Measurements from ENCODE around the gene ANKRD29.

Gene ANKRD29

DNA sequence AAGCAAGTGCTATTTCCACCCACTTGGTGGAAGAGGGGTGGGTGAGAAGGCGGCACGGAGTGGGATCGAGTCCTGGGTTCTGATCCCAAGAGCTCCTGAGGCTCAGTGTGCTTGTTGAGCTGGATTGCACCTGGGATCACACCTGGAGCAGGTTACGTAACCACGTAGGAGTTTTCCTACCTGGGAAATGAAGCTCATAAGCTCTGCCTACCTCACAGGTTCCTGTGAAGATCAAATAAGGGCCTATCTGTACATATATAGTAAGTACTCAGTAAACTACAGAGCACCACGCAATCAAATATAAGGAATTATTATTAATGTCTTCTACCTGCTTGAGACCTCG lies 87.4 kb downstream of the ANKRD29 start:
- H3K36me3 ChIP-seq (ENCODE audit: control insufficient read depth in 1 of 2, insufficient read depth in 2 of 2, low read length in 2 of 2), result peaks cover 5 to 26% of the 10 kb centered on the region in 2 donors
- H3K27me3 ChIP-seq (ENCODE audit: control insufficient read depth in 1 of 2, insufficient read depth in 2 of 2, low read length in 2 of 2), result no peaks in the 10 kb centered on the region
- no peak overlapping the region for H3K27ac ChIP-seq (ENCODE audit: low read depth, low read length)
- H3K4me1 ChIP-seq (ENCODE audit: control insufficient read depth in 1 of 2, insufficient read depth in 2 of 2, low read length in 2 of 2), result peaks cover 5 to 23% of the 10 kb centered on the region in 2 donors
- no peaks in the 10 kb centered on the region for H3K9me3 ChIP-seq (ENCODE audit: control insufficient read depth in 1 of 2, low read length in 2 of 2)
- no peak overlapping the region for H3K9ac ChIP-seq (ENCODE audit: low read depth in 1 of 2, low read length in 2 of 2)
- no peak overlapping the region for H3K4me3 ChIP-seq (ENCODE audit: low read depth in 1 of 2, low read length in 2 of 2)

DNA sequence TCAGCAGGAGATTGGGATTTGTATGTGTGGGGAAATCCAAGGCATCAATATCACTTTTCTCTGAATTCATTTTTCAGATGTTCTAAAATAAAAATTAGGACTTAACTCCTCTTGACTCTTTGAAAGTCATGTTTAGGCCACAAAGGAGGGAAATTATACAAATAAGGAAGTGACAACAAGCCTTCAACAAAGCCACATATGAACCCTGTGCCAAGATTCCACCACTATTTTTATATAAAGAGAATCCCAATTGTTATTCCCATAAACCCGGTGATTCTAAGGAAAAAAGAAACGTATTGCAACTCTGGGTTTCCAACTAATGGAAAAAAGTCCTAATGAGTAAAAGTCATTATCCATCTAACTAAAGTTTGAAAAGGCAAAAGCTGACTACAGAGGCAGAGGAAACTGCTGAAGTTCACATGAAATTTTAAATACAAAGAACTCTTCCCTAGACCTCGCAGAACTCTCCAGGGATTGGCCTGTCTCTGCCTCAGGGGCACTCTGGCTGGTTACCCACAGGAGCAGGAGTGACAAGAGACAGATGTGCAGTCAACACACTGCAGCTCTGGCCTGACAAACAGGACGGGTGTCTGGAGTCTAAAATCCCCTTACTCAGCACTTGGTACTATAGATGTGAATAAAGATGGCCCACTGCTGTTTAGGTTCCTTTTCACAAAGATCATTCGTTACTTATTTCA lies 88.0 kb downstream of the ANKRD29 start:
- Histone ChIP-seq H3K9ac (ENCODE audit: low read depth in 1 of 2, low read length in 2 of 2) (no peak overlapping the region), H3K36me3 (ENCODE audit: control insufficient read depth in 1 of 2, insufficient read depth in 2 of 2, low read length in 2 of 2) (peaks cover 3 to 27% of the 10 kb centered on the region in 2 donors), H3K4me3 (ENCODE audit: low read depth in 1 of 2, low read length in 2 of 2) (no peak overlapping the region), H3K27ac (ENCODE audit: low read depth, low read length) (no peak overlapping the region), H3K27me3 (ENCODE audit: control insufficient read depth in 1 of 2, insufficient read depth in 2 of 2, low read length in 2 of 2) (no peaks in the 10 kb centered on the region), H3K4me1 (ENCODE audit: control insufficient read depth in 1 of 2, insufficient read depth in 2 of 2, low read length in 2 of 2) (peaks cover 5 to 24% of the 10 kb centered on the region in 2 donors), H3K9me3 (ENCODE audit: control insufficient read depth in 1 of 2, low read length in 2 of 2) (no peaks in the 10 kb centered on the region)

DNA sequence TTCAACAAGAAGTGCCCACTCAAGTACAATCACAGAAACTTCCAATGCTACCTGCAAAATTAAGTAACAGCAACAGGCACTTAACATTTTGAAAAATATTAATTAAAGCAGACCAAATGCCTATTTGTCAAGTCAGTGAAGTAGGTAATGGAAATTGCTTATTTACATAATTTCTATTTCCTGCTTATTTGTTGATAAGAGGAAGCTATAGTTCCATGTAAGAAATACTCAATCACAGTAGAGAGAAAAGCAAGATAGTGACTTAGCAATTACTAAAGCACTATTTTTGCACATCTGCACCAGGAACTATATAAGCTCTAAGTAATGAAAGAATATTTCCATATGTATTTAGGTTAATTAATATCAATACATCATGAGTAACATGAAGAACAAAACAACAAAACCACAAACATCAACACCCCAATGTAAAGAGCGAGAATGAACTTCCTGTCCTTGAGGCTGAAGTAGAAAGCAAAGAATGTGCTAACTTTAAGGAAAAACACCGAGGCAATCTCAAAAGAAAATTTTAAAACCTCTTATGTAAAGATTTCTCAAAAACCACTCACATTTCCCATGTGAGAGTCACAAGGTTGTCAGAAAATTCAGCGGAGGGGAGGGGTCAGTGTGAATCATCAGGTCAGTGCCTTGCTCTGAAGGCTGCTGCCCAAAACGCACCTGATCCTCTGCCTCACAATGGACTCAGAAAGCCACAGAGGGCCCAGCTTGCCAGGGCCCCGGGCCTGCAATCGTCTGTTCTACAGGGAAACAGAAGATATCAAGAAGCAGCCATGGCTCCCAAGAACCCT lies 88.9 kb downstream of the ANKRD29 start:
- Histone ChIP-seq H3K27ac (ENCODE audit: low read depth, low read length) (no peak overlapping the region), H3K4me1 (ENCODE audit: control insufficient read depth in 1 of 2, insufficient read depth in 2 of 2, low read length in 2 of 2) (peaks cover 5 to 27% of the 10 kb centered on the region in 2 donors), H3K36me3 (ENCODE audit: control insufficient read depth in 1 of 2, insufficient read depth in 2 of 2, low read length in 2 of 2) (peaks cover 3 to 26% of the 10 kb centered on the region in 2 donors), H3K9me3 (ENCODE audit: control insufficient read depth in 1 of 2, low read length in 2 of 2) (no peaks in the 10 kb centered on the region), H3K4me3 (ENCODE audit: low read depth in 1 of 2, low read length in 2 of 2) (no peak overlapping the region), H3K9ac (ENCODE audit: low read depth in 1 of 2, low read length in 2 of 2) (no peak overlapping the region), H3K27me3 (ENCODE audit: control insufficient read depth in 1 of 2, insufficient read depth in 2 of 2, low read length in 2 of 2) (no peaks in the 10 kb centered on the region)

DNA sequence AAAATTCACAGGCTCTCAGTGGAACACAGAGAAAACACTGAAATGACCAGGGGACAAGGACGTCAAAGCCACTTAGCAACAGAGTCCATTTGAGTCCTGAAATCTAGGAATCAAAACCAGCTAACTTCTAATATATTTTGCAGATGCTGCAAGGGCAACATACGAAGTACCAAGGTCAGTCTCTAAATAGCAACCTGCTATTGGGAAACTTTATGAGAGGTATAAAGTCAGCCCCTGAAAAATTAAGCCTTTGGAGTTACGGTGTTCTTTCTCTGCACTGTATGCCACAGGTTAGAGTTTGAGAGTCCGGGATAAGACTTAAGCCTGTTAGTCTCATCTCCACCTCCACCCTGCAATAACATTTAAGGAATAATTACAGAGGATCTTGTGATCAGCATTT lies 89.7 kb downstream of the ANKRD29 start:
- peaks cover 8 to 32% of the 10 kb centered on the region in 2 donors for H3K36me3 ChIP-seq (ENCODE audit: control insufficient read depth in 1 of 2, insufficient read depth in 2 of 2, low read length in 2 of 2)
- no peak overlapping the region for H3K9ac ChIP-seq (ENCODE audit: low read depth in 1 of 2, low read length in 2 of 2)
- H3K4me1 ChIP-seq (ENCODE audit: control insufficient read depth in 1 of 2, insufficient read depth in 2 of 2, low read length in 2 of 2), result peaks cover 5 to 27% of the 10 kb centered on the region in 2 donors
- H3K9me3 ChIP-seq (ENCODE audit: control insufficient read depth in 1 of 2, low read length in 2 of 2), result no peaks in the 10 kb centered on the region
- H3K27ac ChIP-seq (ENCODE audit: low read depth, low read length), result no peak overlapping the region
- no peak overlapping the region for H3K4me3 ChIP-seq (ENCODE audit: low read depth in 1 of 2, low read length in 2 of 2)
- H3K27me3 ChIP-seq (ENCODE audit: control insufficient read depth in 1 of 2, insufficient read depth in 2 of 2, low read length in 2 of 2), result no peaks in the 10 kb centered on the region

DNA sequence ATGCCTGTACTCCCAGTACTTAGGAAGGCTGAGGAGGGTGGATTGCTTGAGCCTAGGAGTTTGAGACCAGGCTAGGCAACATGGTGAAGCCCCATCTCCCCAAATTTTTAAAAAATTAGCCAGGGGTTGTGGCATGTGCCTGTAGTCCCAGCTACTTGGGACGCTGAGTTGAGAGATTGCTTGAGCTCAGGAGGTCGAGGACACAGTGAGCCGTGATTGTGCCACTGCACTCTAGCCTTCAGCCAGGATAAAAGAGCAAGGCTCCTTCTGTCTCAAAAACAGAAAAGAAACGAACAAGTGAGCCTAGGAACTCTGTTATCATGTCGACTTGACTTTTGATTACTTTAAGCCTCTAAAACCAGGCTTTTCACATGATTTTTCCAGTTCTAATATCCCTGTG lies 90.1 kb downstream of the ANKRD29 start:
- no peak overlapping the region for H3K9ac ChIP-seq (ENCODE audit: low read depth in 1 of 2, low read length in 2 of 2)
- no peak overlapping the region for H3K4me3 ChIP-seq (ENCODE audit: low read depth in 1 of 2, low read length in 2 of 2)
- H3K9me3 ChIP-seq (ENCODE audit: control insufficient read depth in 1 of 2, low read length in 2 of 2), result no peaks in the 10 kb centered on the region
- H3K4me1 ChIP-seq (ENCODE audit: control insufficient read depth in 1 of 2, insufficient read depth in 2 of 2, low read length in 2 of 2), result peaks cover 5 to 27% of the 10 kb centered on the region in 2 donors
- no peak overlapping the region for H3K27ac ChIP-seq (ENCODE audit: low read depth, low read length)
- H3K36me3 ChIP-seq (ENCODE audit: control insufficient read depth in 1 of 2, insufficient read depth in 2 of 2, low read length in 2 of 2), result peaks cover 8 to 34% of the 10 kb centered on the region in 2 donors
- no peaks in the 10 kb centered on the region for H3K27me3 ChIP-seq (ENCODE audit: control insufficient read depth in 1 of 2, insufficient read depth in 2 of 2, low read length in 2 of 2)

DNA sequence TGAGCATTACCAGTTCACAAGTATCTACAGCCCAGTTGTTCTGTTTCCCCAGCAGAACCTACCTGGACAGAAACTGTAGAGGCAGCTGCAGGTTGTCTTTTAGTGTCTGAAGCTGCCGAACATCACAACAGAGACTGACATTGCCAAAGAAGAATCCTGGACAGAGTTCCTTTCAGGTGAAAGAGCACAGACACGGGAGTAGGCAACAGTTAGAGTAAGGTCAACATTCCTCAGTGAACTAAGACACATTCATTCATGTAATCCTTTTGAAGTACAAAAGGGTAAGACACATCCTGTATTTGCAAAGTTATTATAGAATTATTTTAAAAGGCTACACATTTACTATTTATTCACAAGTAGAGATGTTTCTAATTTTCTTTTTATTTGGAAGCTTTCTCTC lies 90.7 kb downstream of the ANKRD29 start:
- Histone ChIP-seq H3K27ac (ENCODE audit: low read depth, low read length) (no peak overlapping the region), H3K27me3 (ENCODE audit: control insufficient read depth in 1 of 2, insufficient read depth in 2 of 2, low read length in 2 of 2) (no peaks in the 10 kb centered on the region)

DNA sequence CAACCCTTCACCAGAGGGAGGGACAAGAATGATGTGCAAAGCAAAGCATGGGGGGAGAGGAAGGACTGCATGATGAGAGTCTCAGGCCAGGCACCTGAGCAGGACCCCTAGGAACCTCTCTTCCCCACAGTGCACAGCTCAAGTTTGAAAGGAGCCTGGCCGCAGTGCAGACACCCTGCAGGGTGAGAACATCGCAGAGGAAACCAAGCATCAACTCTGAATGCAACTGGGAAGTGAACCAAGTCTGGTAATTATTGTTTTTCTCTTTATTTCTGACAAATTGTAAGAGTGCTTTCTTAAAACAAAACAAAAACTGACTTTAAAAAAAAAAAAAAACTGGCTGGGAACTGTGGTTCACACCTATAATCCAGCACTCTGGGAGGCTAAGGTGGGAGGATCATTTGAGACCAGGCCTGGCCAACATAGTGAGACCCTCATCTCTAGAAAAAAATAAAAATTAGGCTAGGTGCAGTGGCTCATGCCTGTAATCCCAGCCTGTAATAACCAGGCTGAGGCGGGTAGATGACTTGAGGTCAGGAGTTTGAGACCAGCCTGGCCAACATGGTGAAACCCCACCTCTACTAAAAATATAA lies 91.7 kb downstream of the ANKRD29 start:
- peaks cover 5 to 27% of the 10 kb centered on the region in 2 donors for H3K4me1 ChIP-seq (ENCODE audit: control insufficient read depth in 1 of 2, insufficient read depth in 2 of 2, low read length in 2 of 2)
- H3K9me3 ChIP-seq (ENCODE audit: control insufficient read depth in 1 of 2, low read length in 2 of 2), result no peaks in the 10 kb centered on the region
- H3K27ac ChIP-seq (ENCODE audit: low read depth, low read length), result no peak overlapping the region
- no peaks in the 10 kb centered on the region for H3K27me3 ChIP-seq (ENCODE audit: control insufficient read depth in 1 of 2, insufficient read depth in 2 of 2, low read length in 2 of 2)
- no peak overlapping the region for H3K9ac ChIP-seq (ENCODE audit: low read depth in 1 of 2, low read length in 2 of 2)
- H3K36me3 ChIP-seq (ENCODE audit: control insufficient read depth in 1 of 2, insufficient read depth in 2 of 2, low read length in 2 of 2), result peaks cover 13 to 43% of the 10 kb centered on the region in 2 donors
- no peak overlapping the region for H3K4me3 ChIP-seq (ENCODE audit: low read depth in 1 of 2, low read length in 2 of 2)

More for the DNA sequence above, 90.7 kb downstream of the ANKRD29 start:
- H3K4me3 ChIP-seq (ENCODE audit: low read depth in 1 of 2, low read length in 2 of 2), result no peak overlapping the region
- H3K9ac ChIP-seq (ENCODE audit: low read depth in 1 of 2, low read length in 2 of 2), result no peak overlapping the region
- H3K4me1 ChIP-seq (ENCODE audit: control insufficient read depth in 1 of 2, insufficient read depth in 2 of 2, low read length in 2 of 2), result peaks cover 5 to 27% of the 10 kb centered on the region in 2 donors
- H3K9me3 ChIP-seq (ENCODE audit: control insufficient read depth in 1 of 2, low read length in 2 of 2), result no peaks in the 10 kb centered on the region
- peaks cover 11 to 40% of the 10 kb centered on the region in 2 donors for H3K36me3 ChIP-seq (ENCODE audit: control insufficient read depth in 1 of 2, insufficient read depth in 2 of 2, low read length in 2 of 2)

DNA sequence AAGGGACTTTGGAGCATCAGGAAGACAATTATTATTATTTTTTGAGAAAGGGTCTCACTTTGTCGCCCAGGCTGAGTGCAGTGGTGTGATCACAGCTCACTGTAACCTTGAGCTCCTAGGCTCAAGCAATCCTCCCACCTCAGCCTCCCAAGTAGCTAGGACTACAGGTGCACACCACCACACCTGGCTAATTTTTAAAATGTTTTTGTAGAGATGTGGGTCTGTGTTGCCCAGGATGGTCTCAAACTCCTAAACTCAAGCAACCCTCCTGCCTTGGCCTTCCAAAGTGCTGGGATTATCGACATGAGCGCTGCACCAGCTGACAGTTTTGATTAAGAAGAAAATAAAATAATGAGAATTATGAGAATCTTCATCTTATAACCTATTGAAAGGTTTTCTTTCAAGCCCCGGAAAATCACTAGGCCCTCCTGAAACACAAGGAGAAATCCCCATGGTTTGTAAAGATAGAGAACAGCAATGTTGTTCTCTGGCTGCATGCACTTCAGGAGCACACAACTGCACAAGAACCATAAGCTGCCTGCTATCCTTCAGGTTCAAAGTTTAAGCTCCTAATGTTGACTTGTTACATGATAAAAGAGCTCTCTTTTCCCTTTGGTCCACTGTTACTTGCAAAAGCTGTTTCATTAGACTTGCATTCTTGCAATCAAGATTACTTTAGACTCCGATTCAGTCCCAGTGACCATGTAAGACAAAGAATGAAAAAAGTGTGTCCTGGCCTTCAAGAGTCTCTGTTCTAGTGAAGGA lies 93.2 kb downstream of the ANKRD29 start:
- Histone ChIP-seq H3K27ac (ENCODE audit: low read depth, low read length) (no peak overlapping the region), H3K4me3 (ENCODE audit: low read depth in 1 of 2, low read length in 2 of 2) (no peak overlapping the region), H3K27me3 (ENCODE audit: control insufficient read depth in 1 of 2, insufficient read depth in 2 of 2, low read length in 2 of 2) (no peaks in the 10 kb centered on the region), H3K9ac (ENCODE audit: low read depth in 1 of 2, low read length in 2 of 2) (no peak overlapping the region), H3K9me3 (ENCODE audit: control insufficient read depth in 1 of 2, low read length in 2 of 2) (no peaks in the 10 kb centered on the region), H3K36me3 (ENCODE audit: control insufficient read depth in 1 of 2, insufficient read depth in 2 of 2, low read length in 2 of 2) (peaks cover 13 to 47% of the 10 kb centered on the region in 2 donors), H3K4me1 (ENCODE audit: control insufficient read depth in 1 of 2, insufficient read depth in 2 of 2, low read length in 2 of 2) (peaks cover 0 to 20% of the 10 kb centered on the region in 2 donors)

DNA sequence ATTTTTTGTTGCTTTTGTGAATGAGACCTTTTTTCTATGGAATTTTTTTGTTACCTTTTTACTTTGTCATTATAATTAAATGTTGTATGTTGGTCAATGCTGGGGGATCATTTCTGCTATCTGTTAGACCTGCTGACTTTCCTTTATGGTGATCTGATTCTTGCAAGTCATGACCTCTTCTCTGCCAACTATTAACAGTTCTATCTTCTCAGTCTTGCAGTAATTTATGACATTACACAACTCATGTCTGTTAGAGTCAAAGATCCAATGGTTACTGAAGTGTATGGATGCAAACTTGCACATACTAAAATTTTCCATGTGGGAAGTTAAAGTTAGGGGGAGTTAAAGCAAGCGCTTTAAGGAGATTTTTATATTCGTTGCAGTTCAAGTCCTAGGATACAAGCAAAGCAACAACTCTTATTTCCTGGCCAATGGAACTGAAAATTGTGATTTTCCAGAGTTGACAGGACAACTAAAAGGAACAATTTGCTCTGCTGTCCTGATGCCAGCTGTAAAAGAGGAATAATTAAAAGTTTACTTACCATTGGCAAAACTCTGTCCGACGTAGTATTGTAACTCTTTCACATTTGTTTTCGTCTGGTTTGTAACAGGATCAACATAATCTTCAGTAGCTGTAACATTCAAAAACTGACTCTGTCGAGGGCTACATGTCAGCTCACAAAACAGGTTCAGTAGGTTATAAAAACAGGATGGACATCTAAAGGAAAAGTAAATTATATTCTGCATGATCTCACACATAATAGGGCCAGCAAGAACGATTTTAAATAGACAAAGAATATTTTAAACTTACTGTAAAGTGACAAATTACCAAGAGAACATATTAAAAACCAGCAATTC lies 94.2 kb downstream of the ANKRD29 start:
- H3K36me3 ChIP-seq (ENCODE audit: control insufficient read depth in 1 of 2, insufficient read depth in 2 of 2, low read length in 2 of 2), result peaks cover 13 to 52% of the 10 kb centered on the region in 2 donors
- H3K4me3 ChIP-seq (ENCODE audit: low read depth in 1 of 2, low read length in 2 of 2), result no peak overlapping the region
- H3K27ac ChIP-seq (ENCODE audit: low read depth, low read length), result no peak overlapping the region
- H3K9me3 ChIP-seq (ENCODE audit: control insufficient read depth in 1 of 2, low read length in 2 of 2), result no peaks in the 10 kb centered on the region
- no peak overlapping the region for H3K9ac ChIP-seq (ENCODE audit: low read depth in 1 of 2, low read length in 2 of 2)
- peaks cover 0 to 12% of the 10 kb centered on the region in 2 donors for H3K4me1 ChIP-seq (ENCODE audit: control insufficient read depth in 1 of 2, insufficient read depth in 2 of 2, low read length in 2 of 2)
- H3K27me3 ChIP-seq (ENCODE audit: control insufficient read depth in 1 of 2, insufficient read depth in 2 of 2, low read length in 2 of 2), result no peaks in the 10 kb centered on the region
